NCI-H187 (cell line): ENCODE data around the gene EXOC1.

Experiments
- DNase-seq, 2 experiments: peaks; one replicate each; lab custom pipeline; 2025; lab: John Stamatoyannopoulos, UW

The EXOC1 gene

GRCh38 chr4:55851885-55852284, 1.6 kb upstream of the EXOC1 start:
- DNase-seq, result no peak

- no peak for DNase-seq
These were observed 681 bp downstream of the EXOC1 start for GRCh38 chr4:55854129-55854528.

- no peak for DNase-seq
These were observed 4.1 kb downstream of the EXOC1 start for GRCh38 chr4:55857586-55857985.

GRCh38 chr4:55859711-55860110, 6.3 kb downstream of the EXOC1 start:
- DNase-seq, result no peak

GRCh38 chr4:55864577-55865223, 11.3 kb downstream of the EXOC1 start:
- DNase-seq, result no peak

GRCh38 chr4:55865228-55865806, 11.9 kb downstream of the EXOC1 start:
- no peak for DNase-seq

GRCh38 chr4:55866290-55866907, 13.0 kb downstream of the EXOC1 start:
- no peak for DNase-seq

- DNase-seq, result peak in 1 of 2 experiments; percentile 32
These were observed 13.6 kb downstream of the EXOC1 start for GRCh38 chr4:55866973-55867574.

GRCh38 chr4:55868581-55869090, 15.2 kb downstream of the EXOC1 start:
- no peak for DNase-seq

GRCh38 chr4:55871299-55871800, 17.9 kb downstream of the EXOC1 start:
- DNase-seq, result no peak

- no peak for DNase-seq
These were observed 21.4 kb downstream of the EXOC1 start for GRCh38 chr4:55874831-55875230.

- DNase-seq, result no peak
These were observed 22.9 kb downstream of the EXOC1 start for GRCh38 chr4:55876387-55876786.

- DNase-seq, result no peak
These were observed 25.8 kb downstream of the EXOC1 start for GRCh38 chr4:55879224-55879623.

- no peak for DNase-seq
These were observed 27.3 kb downstream of the EXOC1 start for GRCh38 chr4:55880652-55881280.

- DNase-seq, result no peak
These were observed 30.8 kb downstream of the EXOC1 start for GRCh38 chr4:55884093-55884850.

- DNase-seq, result no peak
These were observed 31.4 kb downstream of the EXOC1 start for GRCh38 chr4:55884851-55885219.

GRCh38 chr4:55887594-55887993, 34.1 kb downstream of the EXOC1 start:
- DNase-seq, result no peak

- no peak for DNase-seq
These were observed 38.7 kb downstream of the EXOC1 start for GRCh38 chr4:55892156-55892555.

GRCh38 chr4:55896622-55897021, 43.2 kb downstream of the EXOC1 start:
- no peak for DNase-seq

- no peak for DNase-seq
These were observed 49.2 kb downstream of the EXOC1 start for GRCh38 chr4:55902677-55903076.

- no peak for DNase-seq
These were observed 50.1 kb downstream of the EXOC1 start for GRCh38 chr4:55903577-55903976.

GRCh38 chr4:55904576-55904975, 51.1 kb downstream of the EXOC1 start:
- no peak for DNase-seq
